G401 (cell line): ENCODE measurements around the gene SPEM3. TPM values are rescaled to one million over a fixed set of nuclear protein-coding genes. Genes with fewer than 3 reads are reported as not detected.

Experiments
- DNase-seq: peaks from one replicate; pipeline ENCODE4 v3.0.0-alpha.2; 2015; ENCODE audit warnings: low spot score
- in situ Hi-C: cut with HindIII; loops from 2 replicates; pipeline ENCODE4 v1.10.0; 2016; ENCODE audit warnings: low sequenced_read_pairs, mixed read lengths
- total RNA-seq: library from RNA; depleted of rRNA; stranded (reverse); fragments of >200 nt; shearing (Covaris generic); gene quantifications from 2 replicates; pipeline ENCODE4 v1.2.3, GENCODE V29; 2014

SPEM3 gene
- total RNA-seq, 1 experiment from 2014 or later = not detected

GRCh38 chr17:7416323-7416722 lies 12.3 kb upstream of the SPEM3 start:
- no peak for DNase-seq
- in situ Hi-C loops = no loop called here

GRCh38 chr17:7417056-7417655 lies 11.5 kb upstream of the SPEM3 start:
- DNase-seq = no peak
- in situ Hi-C loops = no loop called here

GRCh38 chr17:7418472-7419152 lies 10.0 kb upstream of the SPEM3 start:
- DNase-seq = no peak
- in situ Hi-C loops = no loop called here

GRCh38 chr17:7419819-7420610 lies 8.6 kb upstream of the SPEM3 start, which contains the start of gene SPEM1:
Gene SPEM1 (plus strand): TSS chr17:7420324. CDS start chr17:7420385, 61 bp downstream.
- DNase-seq = no peak
- in situ Hi-C loops = no loop called here

GRCh38 chr17:7421186-7421585 lies 7.5 kb upstream of the SPEM3 start:
- no peak for DNase-seq
- in situ Hi-C loops = no loop called here

- no peak for DNase-seq
- in situ Hi-C loops = no loop called here
Observed at GRCh38 chr17:7423679-7424078, 5.0 kb upstream of the SPEM3 start.

- DNase-seq = no peak
- in situ Hi-C loops = no loop called here
Observed at GRCh38 chr17:7425316-7425715, 3.3 kb upstream of the SPEM3 start, which contains the start of gene SPEM2. Gene SPEM2 (plus strand): TSS chr17:7425616. CDS start chr17:7425689, 73 bp downstream.

- in situ Hi-C loops = no loop called here
- DNase-seq = no peak
Observed at GRCh38 chr17:7425756-7426155, 2.9 kb upstream of the SPEM3 start.

GRCh38 chr17:7426203-7426863 lies 2.3 kb upstream of the SPEM3 start:
- in situ Hi-C loops = no loop called here
- DNase-seq = no peak

GRCh38 chr17:7426896-7427489 lies 1.7 kb upstream of the SPEM3 start:
- DNase-seq = no peak
- in situ Hi-C loops = no loop called here

- in situ Hi-C loops = no loop called here
- DNase-seq = no peak
Observed at GRCh38 chr17:7427549-7427948, 1.1 kb upstream of the SPEM3 start.

GRCh38 chr17:7429722-7430121 lies 1.1 kb downstream of the SPEM3 start:
- in situ Hi-C loops = no loop called here

GRCh38 chr17:7431231-7431630 lies 2.6 kb downstream of the SPEM3 start:
- no peak for DNase-seq
- in situ Hi-C loops = no loop called here

More at GRCh38 chr17:7429722-7430121, 1.1 kb downstream of the SPEM3 start:
- no peak for DNase-seq

- in situ Hi-C loops = no loop called here
- no peak for DNase-seq
Observed at GRCh38 chr17:7432296-7432695, 3.6 kb downstream of the SPEM3 start.

- no peak for DNase-seq
- in situ Hi-C loops = no loop called here
Observed at GRCh38 chr17:7435676-7436555, 7.3 kb downstream of the SPEM3 start.

GRCh38 chr17:7436556-7437368 lies 8.1 kb downstream of the SPEM3 start:
- in situ Hi-C loops = no loop called here
- DNase-seq = peak; percentile 63

GRCh38 chr17:7437369-7437863 lies 8.8 kb downstream of the SPEM3 start:
- in situ Hi-C loops = no loop called here
- no peak for DNase-seq
